CD14-positive monocyte (primary cell): Measurements from ENCODE around the gene PRKN. TPM values are rescaled to one million over a fixed set of nuclear protein-coding genes. Genes with fewer than 3 reads are reported as not detected.

Experiments
- DNase-seq, 3 donors: peaks; one replicate each; pipeline ENCODE4 v3.0.0-alpha.2; 2011 to 2022
- H2AFZ ChIP-seq: 2 replicates; pipeline ENCODE4 v1.6.0; 2012; ENCODE audit warnings: mild to moderate bottlenecking, low read depth, low read length, inconsistent platforms; ENCODE audit not compliant: insufficient read depth, poor library complexity, severe bottlenecking
- H3K27ac ChIP-seq, 2 donors: 1 replicate in 1 of 2; 2 replicates in 1 of 2; pipeline ENCODE4 v1.5.1; 2012 to 2013; ENCODE audit warnings: low read length in 2 of 2, control low read depth in 1 of 2, inconsistent platforms in 1 of 2, low read depth in 1 of 2, mild to moderate bottlenecking in 1 of 2
- H3K27me3 ChIP-seq, 2 donors: one replicate each; pipeline versions ENCODE4 v1.6.0 to v1.6.1; 2011 to 2013; ENCODE audit warnings: low read length in 2 of 2; ENCODE audit not compliant: control insufficient read depth in 2 of 2, insufficient read depth in 2 of 2
- H3K36me3 ChIP-seq, 2 donors: replicated peaks in 1 of 2; 1 replicate in 1 of 2; 2 replicates in 1 of 2; pipeline versions ENCODE4 v1.5.1 to v1.6.1; 2012 to 2013; ENCODE audit warnings: low read length in 2 of 2, control low read depth in 1 of 2, inconsistent platforms in 1 of 2, mild to moderate bottlenecking in 1 of 2; ENCODE audit not compliant: insufficient read depth in 2 of 2, control insufficient read depth in 1 of 2
- H3K4me1 ChIP-seq, 2 donors: 1 replicate in 1 of 2; 2 replicates in 1 of 2; pipeline versions ENCODE4 v1.5.1 to v1.6.1; 2012 to 2013; ENCODE audit warnings: low read length in 2 of 2, control low read depth in 1 of 2, inconsistent platforms in 1 of 2, mild to moderate bottlenecking in 1 of 2, moderate library complexity in 1 of 2; ENCODE audit not compliant: insufficient read depth in 2 of 2, control insufficient read depth in 1 of 2
- H3K4me2 ChIP-seq: replicated peaks from 2 replicates; pipeline ENCODE3; 2012; ENCODE audit warnings: low read length, moderate library complexity, mild to moderate bottlenecking; ENCODE audit not compliant: poor library complexity, severe bottlenecking; ENCODE audit errors: extremely low read depth
- H3K4me3 ChIP-seq, 3 experiments: fragments of 200-600 bp in 1 of 3; sonication (generic) in 1 of 3; replicated peaks in 1 of 3; 1 replicate in 2 of 3; 2 replicates in 1 of 3; pipeline ENCODE4 v1.5.1; 2011 to 2013; ENCODE audit warnings: low read length in 3 of 3, mild to moderate bottlenecking in 3 of 3, control low read depth in 2 of 3, low read depth in 2 of 3, inconsistent platforms in 1 of 3, moderate library complexity in 1 of 3
- H3K79me2 ChIP-seq: 2 replicates; pipeline ENCODE4 v1.6.0; 2012; ENCODE audit warnings: mild to moderate bottlenecking, control low read depth, inconsistent platforms, low read length, moderate library complexity; ENCODE audit not compliant: insufficient read depth
- H3K9ac ChIP-seq: 2 replicates; pipeline ENCODE4 v1.6.0; 2017; ENCODE audit warnings: low read length, mild to moderate bottlenecking; ENCODE audit not compliant: insufficient read depth, poor library complexity, severe bottlenecking
- H3K9me3 ChIP-seq, 2 donors: replicated peaks in 1 of 2; 1 replicate in 1 of 2; 2 replicates in 1 of 2; pipeline versions ENCODE4 v1.5.1 to v1.6.1; 2012 to 2013; ENCODE audit warnings: low read length in 2 of 2, control low read depth in 1 of 2; ENCODE audit not compliant: control insufficient read depth in 1 of 2, insufficient read depth in 1 of 2
- H4K20me1 ChIP-seq: 2 replicates; pipeline ENCODE4 v1.6.0; 2012; ENCODE audit warnings: mild to moderate bottlenecking, low read length, control low read depth, moderate library complexity; ENCODE audit not compliant: insufficient read depth
- H3K27ac Mint-ChIP-seq, 7 donors: one replicate each; pipeline ENCODE4 v1.8.0; 2020; ENCODE audit warnings: mild to moderate bottlenecking in 7 of 7, mixed read lengths in 7 of 7, moderate library complexity in 6 of 7, inconsistent platforms in 2 of 7
- H3K27me3 Mint-ChIP-seq, 3 donors: one replicate each; pipeline ENCODE4 v1.8.0; 2021 to 2022; ENCODE audit warnings: low read depth in 3 of 3, mild to moderate bottlenecking in 3 of 3, mixed read lengths in 3 of 3, moderate library complexity in 3 of 3, inconsistent platforms in 1 of 3
- H3K36me3 Mint-ChIP-seq, 2 donors: one replicate each; pipeline ENCODE4 v1.8.0; 2020; ENCODE audit warnings: mixed read lengths in 2 of 2, inconsistent platforms in 1 of 2, mild to moderate bottlenecking in 1 of 2
- H3K4me1 Mint-ChIP-seq: one replicate; pipeline ENCODE4 v1.8.0; 2020; ENCODE audit warnings: mild to moderate bottlenecking, mixed read lengths
- H3K4me3 Mint-ChIP-seq, 2 donors: one replicate each; pipeline ENCODE4 v1.8.0; 2020; ENCODE audit warnings: mild to moderate bottlenecking in 2 of 2, mixed read lengths in 2 of 2, moderate library complexity in 1 of 2
- H3K9me3 Mint-ChIP-seq, 7 donors: one replicate each; pipeline ENCODE4 v1.8.0; 2020 to 2022; ENCODE audit warnings: mixed read lengths in 7 of 7, mild to moderate bottlenecking in 6 of 7, moderate library complexity in 6 of 7, inconsistent platforms in 2 of 7
- CTCF ChIP-seq: fragments of 200-600 bp; IDR thresholded peaks from one replicate; pipeline ENCODE4 v1.8.0; 2022; ENCODE audit warnings: antibody characterized with exemption, mild to moderate bottlenecking
- WGBS: methylation state at CpG from one replicate; pipeline ENCODE4 v1.1.5; 2013; ENCODE audit warnings: missing lambda C conversion rate; ENCODE audit not compliant: insufficient coverage; 5-methylcytosine and 5-hydroxymethylcytosine counted together
- intact Hi-C, 2 donors: fragments of 100-400 bp; cut with micrococcal nuclease; formaldehyde crosslinking; loops; one replicate each; pipeline versions ENCODE4 v1.15.0 to v1.15.1; 2023
- polyA plus RNA-seq, 3 donors: library from polyadenylated mRNA; depleted of rRNA in 1 of 3; unstranded in 2 of 3; stranded (reverse) in 1 of 3; fragments of 300-500 nt in 2 of 3; fragments of >200 nt in 1 of 3; fragmentation: Illumina TruSeq in 2 of 3; gene quantifications; 1 replicate in 2 of 3; 2 replicates in 1 of 3; pipeline ENCODE4 v1.2.3, GENCODE V29; 2012 to 2021

PRKN gene
- polyA plus RNA-seq, 3 donors, result 0.19 to 0.21 TPM; not detected in 1

- no peak for TF ChIP-seq CTCF
- intact Hi-C loops, result no loop called here
- Mint-ChIP-seq H3K9me3 (peaks cover 0 to 21% (median 12%) of the 10 kb centered on the region in 7 donors), H3K27me3 (no peaks in the 10 kb centered on the region), H3K4me3 (no peak overlapping the region), H3K4me1 (no peaks in the 10 kb centered on the region), H3K36me3 (no peaks in the 10 kb centered on the region), H3K27ac (no peak overlapping the region)
- Histone ChIP-seq H2AFZ (no peak overlapping the region), H4K20me1 (no peaks in the 10 kb centered on the region), H3K4me2 (no peak overlapping the region), H3K9ac (no peak overlapping the region), H3K79me2 (no peaks in the 10 kb centered on the region), H3K4me1 (no peaks in the 10 kb centered on the region), H3K4me3 (no peak overlapping the region), H3K36me3 (no peaks in the 10 kb centered on the region), H3K27me3 (no peaks in the 10 kb centered on the region), H3K27ac (no peak overlapping the region), H3K9me3 (peaks cover 4 to 13% of the 10 kb centered on the region in 2 donors)
- 100% methylated on average over 1 of the region's 2 CpGs for WGBS
- no peak for DNase-seq
Observed at GRCh38 chr6:161523362-161523761, 1204.2 kb downstream of the PRKN start.

DNA sequence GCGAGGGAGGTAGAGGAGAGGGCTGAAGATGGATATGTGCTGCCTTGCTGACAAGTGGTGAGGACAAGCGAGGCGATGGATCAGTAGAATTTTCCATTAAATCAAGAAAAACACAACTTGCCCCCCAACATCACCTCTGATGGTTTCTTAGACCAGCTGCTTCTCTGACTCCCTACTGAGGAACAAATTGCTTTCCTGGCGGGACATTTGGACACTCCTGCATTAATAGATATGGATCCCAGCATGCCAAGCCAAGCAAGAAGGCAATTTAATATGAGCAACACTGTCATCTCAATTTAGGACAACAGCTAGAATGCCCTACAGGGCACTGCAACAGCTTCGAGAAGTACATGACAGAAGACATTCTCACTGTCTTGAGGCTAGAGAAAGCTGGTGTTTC is 1205.3 kb downstream of the PRKN start:
- no peak overlapping the region for H3K9ac ChIP-seq
- no peak for TF ChIP-seq CTCF
- Mint-ChIP-seq H3K36me3 (no peaks in the 10 kb centered on the region), H3K4me1 (no peaks in the 10 kb centered on the region), H3K9me3 (peaks cover 0 to 20% (median 13%) of the 10 kb centered on the region in 7 donors), H3K4me3 (no peak overlapping the region), H3K27ac (no peak overlapping the region), H3K27me3 (no peaks in the 10 kb centered on the region)
- H3K4me3 ChIP-seq, result no peak overlapping the region
- H3K9me3 ChIP-seq, result peaks cover 2 to 21% of the 10 kb centered on the region in 2 donors
- WGBS, result 90% methylated on average over 1 of the region's 5 CpGs
- H3K4me1 ChIP-seq, result no peaks in the 10 kb centered on the region
- H3K27me3 ChIP-seq, result no peaks in the 10 kb centered on the region
- H2AFZ ChIP-seq, result no peak overlapping the region
- no peak overlapping the region for H3K4me2 ChIP-seq
- DNase-seq, result no peak
- no peaks in the 10 kb centered on the region for H3K79me2 ChIP-seq
- H3K36me3 ChIP-seq, result no peaks in the 10 kb centered on the region
- no peaks in the 10 kb centered on the region for H4K20me1 ChIP-seq
- intact Hi-C loops, result no loop called here
- H3K27ac ChIP-seq, result no peak overlapping the region
